HG03520 (cell line): ENCODE data around the gene BTAF1.
"Not testable (repeated sequence)": the region's sequence is repeated elsewhere in the genome, so short reads cannot be mapped to it uniquely, and the experiment has no call there.

Source experiments
- ATAC-seq: cut with Tn5 transposase; IDR thresholded peaks from one replicate; pipeline ENCODE4 v1.9.1; 2021; ENCODE audit warnings: mild to moderate bottlenecking, moderate library complexity; ENCODE audit not compliant: unreplicated experiment

Gene BTAF1

GRCh38 chr10:91976317-91977051 is 52.9 kb downstream of the BTAF1 start:
- ATAC-seq = no peak

- no peak for ATAC-seq
These were observed 53.9 kb downstream of the BTAF1 start for GRCh38 chr10:91977491-91977890.

GRCh38 chr10:91978585-91978984 is 55.0 kb downstream of the BTAF1 start:
- no peak for ATAC-seq

GRCh38 chr10:91980319-91980718 is 56.7 kb downstream of the BTAF1 start:
- ATAC-seq = no peak

GRCh38 chr10:91983416-91983815 is 59.8 kb downstream of the BTAF1 start:
- ATAC-seq = no peak

GRCh38 chr10:91987397-91988037 is 63.9 kb downstream of the BTAF1 start:
- no peak for ATAC-seq

GRCh38 chr10:91992031-91992430 is 68.5 kb downstream of the BTAF1 start:
- ATAC-seq = no peak

GRCh38 chr10:91996266-91996665 is 72.7 kb downstream of the BTAF1 start:
- no peak for ATAC-seq

GRCh38 chr10:92001581-92001980 is 78.0 kb downstream of the BTAF1 start:
- ATAC-seq = no peak

GRCh38 chr10:92001995-92002394 is 78.4 kb downstream of the BTAF1 start:
- ATAC-seq = no peak

GRCh38 chr10:92003258-92003657 is 79.7 kb downstream of the BTAF1 start:
- ATAC-seq = no peak

- ATAC-seq = no peak
These were observed 82.4 kb downstream of the BTAF1 start for GRCh38 chr10:92005978-92006377.

GRCh38 chr10:92009445-92009844 is 85.9 kb downstream of the BTAF1 start:
- ATAC-seq = no peak

GRCh38 chr10:92010047-92010735 is 86.6 kb downstream of the BTAF1 start:
- no peak for ATAC-seq

GRCh38 chr10:92011560-92012214 is 88.1 kb downstream of the BTAF1 start:
- ATAC-seq = no peak

- ATAC-seq = no peak
These were observed 91.0 kb downstream of the BTAF1 start for GRCh38 chr10:92014620-92015019.

GRCh38 chr10:92024700-92025099 is 101.1 kb downstream of the BTAF1 start:
- ATAC-seq = no peak

GRCh38 chr10:92025340-92025739 is 101.8 kb downstream of the BTAF1 start:
- not testable (repeated sequence) for ATAC-seq

- ATAC-seq = no peak
These were observed 103.6 kb downstream of the BTAF1 start for GRCh38 chr10:92027141-92027540.

GRCh38 chr10:92031580-92031979 is 108.0 kb downstream of the BTAF1 start:
- ATAC-seq = no peak

GRCh38 chr10:92033070-92033469 is 109.5 kb downstream of the BTAF1 start:
- ATAC-seq = not testable (repeated sequence)
